Mammary epithelial cell (primary cell): ENCODE results near the gene C1orf21.

Experiments
- CTCF ChIP-seq, 2 donors: IDR thresholded peaks in 1 of 2; conservative IDR thresholded peaks in 1 of 2; 2 replicates each; pipeline ENCODE4 v1.5.1; 2011 to 2012; ENCODE audit warnings: inconsistent platforms in 2 of 2, low read length in 2 of 2, mild to moderate bottlenecking in 2 of 2, control low read depth in 1 of 2, low read depth in 1 of 2; ENCODE audit not compliant: insufficient read depth in 1 of 2; ENCODE audit errors: extremely low read depth in 1 of 2
- EZH2 ChIP-seq: IDR thresholded peaks from 2 replicates; pipeline ENCODE4 v1.6.1; 2012; ENCODE audit warnings: low read length, inconsistent platforms, borderline replicate concordance

- no peak for TF ChIP-seq EZH2
- TF ChIP-seq CTCF (conservative IDR thresholded peaks at IDR 0.05 in 1 of 2, IDR thresholded peaks at IDR 0.05 in 1 of 2; ENCODE audit: extremely low read depth in 1 of 2, insufficient read depth in 1 of 2, low read depth in 1 of 2, low read length in 2 of 2) = no peak
Measured at GRCh38 chr1:184362876-184363275, 24.0 kb upstream of the C1orf21 start.
